HG03439 (cell line): ENCODE data around the gene FBXL12.
A peak's percentile ranks its signal among the peaks of the same experiment; 100 is the strongest.
"Not testable (repeated sequence)": the region's sequence is repeated elsewhere in the genome, so short reads cannot be mapped to it uniquely, and the experiment has no call there.

ENCODE experiments used
- ATAC-seq: cut with Tn5 transposase; IDR thresholded peaks from one replicate; pipeline ENCODE4 v1.9.1; 2021; ENCODE audit warnings: mild to moderate bottlenecking, moderate library complexity; ENCODE audit not compliant: unreplicated experiment

FBXL12 gene

DNA sequence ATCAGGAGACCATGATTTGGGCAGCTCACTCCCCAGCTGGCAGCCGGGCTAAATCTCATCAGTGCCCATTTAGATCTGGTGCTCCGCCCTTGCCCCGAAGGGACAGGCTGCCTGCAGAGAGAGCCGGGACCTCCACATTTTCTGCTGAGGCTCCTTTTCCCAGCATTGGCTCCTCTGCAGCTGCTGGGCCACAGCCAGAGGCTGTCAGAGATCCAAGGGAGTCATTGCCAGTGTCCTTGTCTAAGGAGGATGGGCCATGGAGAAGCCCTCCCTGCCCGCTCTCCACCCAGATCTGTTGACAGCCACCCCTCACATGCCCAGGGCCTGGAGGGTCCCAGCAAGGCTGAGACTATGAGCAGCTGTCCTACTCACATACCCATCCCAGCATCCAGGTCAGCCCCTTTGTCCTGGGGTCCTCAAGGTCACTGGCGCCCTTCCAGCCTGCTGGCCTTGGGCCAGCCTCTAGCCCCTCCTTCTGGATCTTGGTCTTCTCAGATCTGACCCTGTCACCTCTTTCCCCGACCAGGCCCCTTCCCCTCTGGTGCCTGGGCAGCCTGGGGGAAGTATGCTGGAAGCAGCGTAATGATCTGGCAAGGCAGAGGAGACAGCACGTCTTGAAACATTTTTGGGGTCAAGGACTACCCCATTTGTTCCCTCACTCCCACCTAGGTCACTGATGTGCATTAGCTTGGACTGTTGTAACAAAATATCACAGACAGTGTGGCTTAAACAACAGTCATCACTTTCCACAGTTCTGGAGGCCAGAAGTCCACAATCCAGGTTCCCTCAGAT is 24.2 kb upstream of the FBXL12 start:
- ATAC-seq: no peak

DNA sequence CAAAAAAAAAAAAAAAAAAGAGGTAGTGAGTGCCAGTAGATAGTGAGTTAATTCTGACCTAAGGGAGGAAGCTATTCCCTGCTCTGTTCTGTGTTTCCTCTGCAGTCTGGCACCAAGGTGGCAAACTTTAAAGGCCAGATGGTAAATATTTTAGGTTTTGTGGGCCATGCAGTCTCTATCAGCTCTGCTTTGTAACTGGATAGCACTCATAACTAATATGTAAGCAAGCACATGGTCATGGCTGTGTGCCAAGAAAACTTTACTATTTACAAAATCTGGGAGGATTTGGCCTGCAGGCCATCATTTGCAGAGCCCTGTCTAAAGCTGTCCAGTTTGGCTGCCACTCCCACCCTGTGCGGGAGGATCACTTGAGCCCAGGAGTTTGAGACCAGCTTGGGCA is 20.5 kb upstream of the FBXL12 start:
- no peak for ATAC-seq

DNA sequence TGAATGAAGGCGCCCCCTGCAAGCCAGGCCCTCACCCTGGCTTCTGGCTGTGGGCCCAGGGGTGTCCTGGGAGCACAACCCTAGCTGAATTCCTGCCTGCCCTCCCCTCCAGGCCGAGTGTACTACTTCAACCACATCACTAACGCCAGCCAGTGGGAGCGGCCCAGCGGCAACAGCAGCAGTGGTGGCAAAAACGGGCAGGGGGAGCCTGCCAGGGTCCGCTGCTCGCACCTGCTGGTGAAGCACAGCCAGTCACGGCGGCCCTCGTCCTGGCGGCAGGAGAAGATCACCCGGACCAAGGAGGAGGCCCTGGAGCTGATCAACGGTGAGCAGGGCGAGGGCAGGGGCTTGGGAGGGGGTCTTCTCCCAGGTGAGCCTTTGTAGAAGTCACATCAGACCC is 19.4 kb upstream of the FBXL12 start:
- ATAC-seq: no peak

DNA sequence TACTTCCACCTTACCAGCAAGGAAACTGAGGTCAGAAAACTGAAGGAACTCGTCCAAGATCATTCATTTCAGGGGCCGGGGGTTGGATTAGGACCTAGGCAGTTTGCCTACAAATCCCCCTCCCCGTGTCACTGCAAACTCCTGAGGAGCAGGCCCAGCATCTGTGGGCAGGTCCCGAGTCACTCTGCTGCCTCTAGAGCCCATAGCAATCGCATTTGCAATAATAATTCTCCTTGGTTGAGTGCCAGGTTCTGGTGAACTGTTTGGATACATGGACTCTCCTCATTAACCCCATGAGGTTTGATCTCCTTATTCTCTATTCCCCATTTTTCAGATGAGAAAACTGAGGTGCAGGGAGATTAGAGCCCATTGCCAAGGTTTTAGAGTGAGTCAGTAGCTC is 17.1 kb upstream of the FBXL12 start:
- no peak for ATAC-seq

DNA sequence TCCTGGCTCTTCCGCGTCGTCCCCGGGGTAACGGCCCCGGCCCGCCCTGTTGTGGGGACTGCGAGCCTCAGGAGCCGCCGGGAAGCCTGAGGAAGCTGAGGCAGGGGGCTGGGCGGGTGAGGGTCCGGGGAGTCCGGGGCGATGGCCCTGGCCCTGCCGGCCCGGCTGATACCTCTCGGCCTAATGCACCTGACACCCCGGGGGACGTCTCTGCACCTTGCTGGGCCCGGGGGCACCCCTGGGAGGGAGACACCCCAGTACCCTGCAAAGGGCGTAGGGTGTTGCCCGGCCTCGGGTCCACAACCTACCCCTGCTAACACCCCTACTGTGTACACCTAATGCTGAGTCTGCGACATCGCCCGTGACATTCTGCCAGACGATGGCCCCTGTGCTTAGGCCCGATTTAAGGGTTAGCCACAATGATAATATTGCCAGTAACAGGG is 16.6 kb upstream of the FBXL12 start:
- ATAC-seq: peak; percentile 1

DNA sequence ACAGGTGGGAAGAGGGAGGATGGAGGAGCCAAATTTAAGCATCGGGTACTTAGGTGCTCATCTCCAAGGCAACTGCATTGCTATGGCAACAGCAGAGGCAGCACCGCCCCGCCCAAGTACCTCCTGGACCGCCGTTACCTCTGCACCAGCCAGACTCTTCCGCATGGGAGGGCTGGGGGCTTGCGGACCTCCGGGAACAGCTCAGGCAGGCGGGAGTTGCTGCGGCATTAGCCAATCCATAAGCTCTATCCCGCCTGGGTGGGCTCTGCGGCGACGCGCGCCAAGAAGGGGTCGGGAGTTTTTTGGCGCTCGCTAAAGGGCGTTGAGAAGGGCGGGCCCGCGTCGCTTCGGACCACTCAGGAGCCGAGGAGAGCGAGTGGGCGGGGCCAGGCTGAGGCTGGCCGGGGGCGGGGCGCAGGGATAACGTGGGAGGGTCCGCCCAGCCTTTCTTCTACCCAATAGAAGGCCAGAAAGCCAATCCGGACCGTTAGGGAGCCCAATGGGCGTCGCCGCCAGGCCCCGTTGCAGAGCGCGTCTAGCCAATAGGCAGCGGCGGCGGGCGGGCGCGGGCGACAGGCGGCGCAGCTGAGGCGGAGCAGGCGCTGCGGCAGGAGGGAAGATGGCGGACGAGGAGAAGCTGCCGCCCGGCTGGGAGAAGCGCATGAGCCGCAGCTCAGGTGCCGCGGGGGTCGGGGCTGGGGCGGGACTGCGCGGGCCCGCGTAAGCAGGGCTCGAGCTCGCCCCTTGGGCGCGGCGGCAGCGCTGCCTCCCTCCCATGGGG is 16.0 kb upstream of the FBXL12 start, which contains the start of gene PIN1:
PIN1 (plus strand) TSS at position 593 of the 781 bp plus-strand sequence; CDS start at position 620, 27 bp downstream.
- peak; percentile 93 for ATAC-seq

DNA sequence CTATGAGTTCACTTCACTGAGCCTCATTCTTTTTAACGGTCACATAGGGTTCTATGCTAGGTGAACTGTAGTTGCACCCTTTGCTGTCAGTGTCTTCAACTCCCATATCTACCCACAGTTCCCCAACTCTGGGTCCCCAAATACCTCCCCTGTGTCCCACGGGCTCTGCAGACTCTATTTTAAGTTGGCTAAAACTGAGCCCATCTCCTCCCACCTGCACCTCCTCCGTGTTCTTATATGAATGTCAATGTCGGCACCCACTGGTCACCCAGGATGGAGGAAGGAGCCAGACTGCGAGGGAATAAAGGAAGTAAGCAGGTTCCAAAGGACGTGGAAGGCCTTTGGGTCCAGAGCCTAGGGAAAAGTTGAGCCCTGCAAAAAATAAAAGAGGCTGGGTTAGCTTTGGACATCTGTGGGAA is 15.4 kb upstream of the FBXL12 start:
- ATAC-seq: no peak

DNA sequence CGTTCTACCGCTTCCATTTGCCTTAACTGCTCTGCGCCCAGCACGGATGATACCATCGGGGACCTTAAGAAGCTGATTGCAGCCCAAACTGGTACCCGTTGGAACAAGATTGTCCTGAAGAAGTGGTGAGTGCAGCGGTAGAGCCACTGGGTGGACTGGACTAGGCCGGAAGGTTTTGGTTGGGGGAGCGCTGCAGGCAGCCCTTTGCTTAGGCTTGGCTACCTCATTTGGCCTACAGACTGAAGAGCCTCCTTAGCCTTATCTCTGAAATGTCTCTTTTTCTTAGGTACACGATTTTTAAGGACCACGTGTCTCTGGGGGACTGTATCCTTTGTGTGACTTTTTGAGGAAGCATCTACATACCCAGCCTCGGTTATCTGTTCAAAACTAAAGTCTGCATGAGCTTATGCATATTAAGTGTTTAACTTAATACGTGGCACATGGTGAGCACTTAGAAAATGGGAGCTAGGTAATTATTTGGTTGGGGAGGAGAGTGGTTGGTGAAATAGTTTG is 9.7 kb upstream of the FBXL12 start:
- ATAC-seq: no peak

DNA sequence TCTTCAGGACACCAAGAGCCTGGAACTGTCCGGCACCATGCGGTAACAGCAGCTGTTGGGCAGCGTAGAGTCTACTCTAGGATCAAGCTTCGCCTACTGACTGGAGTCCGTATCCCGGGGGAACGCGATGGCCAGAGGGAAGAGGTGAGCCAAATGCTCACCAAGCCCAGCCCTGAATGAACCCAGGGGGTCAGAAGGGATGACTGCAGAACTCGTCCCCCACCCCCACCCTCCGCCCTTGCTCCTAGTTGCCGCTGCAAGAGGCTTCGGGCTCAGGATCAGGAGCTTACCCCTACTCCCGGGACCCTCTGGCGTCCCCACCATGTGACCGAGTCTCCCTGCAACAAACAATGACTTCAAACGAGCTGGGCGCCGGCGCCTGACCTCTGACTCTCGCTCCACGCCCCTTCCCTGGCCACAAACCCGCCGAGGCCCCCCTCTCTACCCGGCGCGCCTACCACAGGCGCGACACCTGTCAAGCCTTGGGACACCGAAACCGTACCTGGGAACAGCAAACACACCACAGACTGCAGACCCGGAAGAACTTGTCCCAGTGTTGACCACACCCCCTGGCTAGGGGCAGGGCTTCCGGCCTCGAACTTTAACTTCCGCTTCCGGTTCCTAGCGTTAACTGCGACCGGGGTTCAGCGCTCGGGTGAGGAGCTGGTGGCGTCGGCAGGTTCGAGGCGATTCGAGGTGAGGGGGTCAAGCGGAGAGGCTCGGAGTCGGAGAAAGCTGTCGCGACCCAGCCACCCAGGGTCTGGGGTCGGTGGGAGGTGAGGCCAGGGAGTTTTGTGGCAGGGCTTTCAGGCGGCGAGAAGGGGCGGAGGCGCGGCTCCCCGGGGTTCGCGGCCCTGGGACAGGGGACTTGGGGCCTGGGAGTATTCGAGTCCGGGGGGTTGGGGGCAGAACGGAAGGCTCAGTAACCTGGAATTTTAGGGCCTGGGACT is 8.7 kb upstream of the FBXL12 start, which contains the start of gene UBL5:
UBL5 (plus strand) TSS at position 630 of the 950 bp plus-strand sequence. CDS start 420 bp downstream, outside the sequence.
- ATAC-seq: peak; percentile 86

DNA sequence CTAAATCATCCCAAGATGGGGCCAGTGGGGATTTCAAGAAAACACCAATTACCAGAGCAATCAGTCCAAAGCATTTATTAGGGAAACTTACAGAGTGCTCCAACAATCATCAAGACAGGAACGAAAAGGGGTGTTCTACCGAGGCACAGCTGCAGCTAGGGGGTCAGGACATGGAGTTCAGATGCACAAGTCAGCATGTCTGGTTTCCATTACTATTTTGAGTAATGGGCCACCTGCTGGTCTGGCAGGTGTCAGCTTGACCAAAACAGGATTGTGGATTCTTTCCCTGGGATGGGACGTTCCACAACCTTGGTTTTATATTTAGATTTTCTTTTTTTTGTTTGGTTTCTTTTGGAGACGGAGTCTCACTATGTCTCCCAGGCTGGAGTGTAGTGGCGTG is 4.9 kb upstream of the FBXL12 start:
- no peak for ATAC-seq

DNA sequence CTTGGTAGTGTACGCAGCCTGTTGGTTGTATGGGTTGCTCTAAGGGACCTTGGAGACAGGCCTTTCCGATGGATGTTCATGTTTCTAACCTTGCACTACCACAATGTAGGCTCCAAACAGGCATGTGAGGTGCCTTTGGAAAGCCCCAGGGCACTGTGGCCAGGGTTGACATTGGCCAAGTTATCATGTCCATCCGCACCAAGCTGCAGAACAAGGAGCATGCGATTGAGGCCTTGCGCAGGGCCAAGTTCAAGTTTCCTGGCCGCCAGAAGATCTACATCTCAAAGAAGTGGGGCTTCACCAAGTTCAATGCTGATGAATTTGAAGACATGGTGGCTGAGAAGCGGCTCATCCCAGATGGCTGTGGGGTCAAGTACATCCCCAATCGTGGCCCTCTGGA is 1.2 kb upstream of the FBXL12 start:
- not testable (repeated sequence) for ATAC-seq

DNA sequence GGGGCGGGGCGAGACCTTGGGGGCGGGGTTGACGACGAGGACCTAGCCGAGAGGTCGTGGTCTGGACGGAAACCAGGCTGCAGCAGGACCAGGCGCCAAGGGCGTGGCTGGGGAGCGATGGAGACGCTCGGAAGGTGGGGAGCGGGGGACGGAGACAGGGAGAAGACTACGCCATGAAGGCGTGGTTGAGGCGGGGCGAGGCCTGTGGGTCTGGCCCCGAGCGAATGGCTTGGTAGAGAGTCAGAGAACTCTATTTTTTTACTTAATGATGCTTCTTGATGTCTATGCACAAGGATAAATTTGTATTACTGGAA is 674 bp upstream of the FBXL12 start:
- no peak for ATAC-seq

DNA sequence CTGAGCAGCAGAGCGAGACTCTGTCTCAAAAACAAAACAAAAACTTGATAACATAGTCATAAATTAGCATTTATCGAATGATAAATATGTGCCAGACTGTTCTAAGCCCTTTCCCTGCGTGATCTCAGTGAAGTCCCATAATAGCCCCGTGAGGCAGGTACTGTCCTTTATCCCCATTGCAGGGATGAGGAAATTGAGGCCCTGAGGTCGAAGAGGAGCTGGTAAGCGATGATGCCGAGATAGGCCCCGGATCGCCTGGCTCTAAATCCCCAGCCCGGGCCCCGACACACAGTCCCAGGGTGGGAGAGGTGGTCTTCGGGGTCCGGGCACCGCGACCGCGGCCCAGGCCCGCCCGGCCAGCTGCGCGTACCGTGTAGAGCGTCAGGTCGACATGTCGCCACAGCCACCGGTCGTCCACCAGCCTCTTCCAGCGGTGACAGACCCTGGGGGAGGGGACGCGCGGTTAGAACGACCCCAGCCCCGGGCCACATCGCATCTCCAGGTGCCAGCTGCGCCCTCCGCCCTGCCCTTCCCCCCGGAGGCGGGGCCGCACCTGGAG is 625 bp downstream of the FBXL12 start:
- no peak for ATAC-seq

DNA sequence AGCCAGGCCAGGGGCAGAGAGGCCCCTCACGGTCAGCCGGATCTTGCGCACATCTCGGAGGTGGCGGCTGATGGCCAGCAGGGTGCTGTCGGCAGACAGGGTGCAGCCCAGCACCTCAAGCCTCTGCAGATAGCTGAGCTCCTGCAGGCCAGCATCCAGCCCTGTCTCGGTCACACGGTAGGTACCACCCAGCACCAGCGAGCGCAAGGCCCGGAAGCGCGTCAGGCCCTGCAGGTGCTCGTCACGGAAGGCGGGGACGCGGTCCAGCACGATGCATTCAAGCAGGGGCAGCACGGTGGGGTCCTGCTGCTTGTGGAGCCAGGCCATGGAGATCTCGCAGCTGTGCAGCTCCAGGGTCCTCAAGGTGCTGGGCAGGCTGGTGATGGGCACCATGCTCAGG is 7.7 kb downstream of the FBXL12 start:
- no peak for ATAC-seq

DNA sequence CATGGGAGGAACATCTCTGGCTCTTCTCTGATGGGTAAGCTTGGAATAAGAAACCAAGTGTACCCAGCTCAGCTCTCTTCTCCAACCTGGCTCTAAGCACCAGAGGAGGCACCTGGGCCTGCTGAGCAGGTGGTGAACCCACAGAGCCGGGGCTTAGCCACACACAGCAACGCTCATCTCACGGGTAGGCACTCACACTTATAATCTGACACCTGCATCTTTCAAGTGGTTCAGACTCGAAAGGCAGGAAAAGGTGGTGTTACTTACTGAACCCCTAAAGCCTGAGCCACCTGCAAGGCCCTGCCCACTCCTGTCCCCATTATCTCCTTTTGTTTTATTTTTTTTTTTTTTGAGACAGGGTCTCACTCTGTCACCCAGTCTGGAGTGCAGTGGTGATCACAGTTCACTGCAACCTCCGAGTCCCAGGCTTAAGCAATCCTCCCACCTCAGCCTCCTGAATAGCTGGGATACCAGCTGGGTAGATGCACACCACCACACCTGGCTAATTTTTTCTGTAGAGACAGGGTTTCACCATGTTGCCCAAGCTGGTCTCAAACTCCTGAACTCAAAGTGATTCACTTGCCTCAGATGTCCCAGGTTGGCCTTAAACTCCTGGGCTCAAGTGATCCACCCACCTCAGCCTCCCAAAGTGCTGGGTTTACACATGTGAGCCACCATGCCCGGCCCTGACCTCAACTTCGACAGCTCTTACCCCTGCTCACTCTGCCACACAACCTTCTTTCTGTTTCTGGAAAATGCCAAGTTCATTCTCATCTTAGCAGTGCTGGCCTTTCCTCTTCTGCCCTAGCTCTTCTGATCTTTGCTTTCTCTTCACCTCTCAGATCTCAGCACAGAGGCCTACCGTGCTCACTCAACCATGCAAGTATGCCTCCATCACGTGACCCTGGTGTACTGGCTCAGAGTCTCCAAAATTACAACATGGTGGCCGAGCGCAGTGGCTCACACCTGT is 9.7 kb downstream of the FBXL12 start:
- ATAC-seq: no peak

DNA sequence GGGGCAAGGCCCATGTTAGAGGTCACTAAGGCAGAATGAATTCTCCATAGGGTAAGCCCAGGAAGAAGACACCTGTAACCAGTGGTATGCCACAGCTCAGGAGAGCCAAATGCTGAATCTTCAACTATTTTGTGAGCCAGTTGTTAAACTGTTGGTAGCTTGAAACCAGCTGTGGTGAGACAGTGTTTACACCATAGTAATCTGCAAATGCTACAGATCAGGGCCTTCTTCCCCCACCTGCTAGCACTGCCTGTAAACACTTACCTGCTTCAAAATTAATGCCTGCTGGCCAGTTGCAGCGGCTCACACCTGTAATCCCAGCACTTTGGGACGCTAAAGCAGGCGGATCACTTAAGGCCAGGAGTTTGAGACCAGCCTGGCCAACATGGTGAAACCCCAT is 12.1 kb downstream of the FBXL12 start:
- no peak for ATAC-seq

DNA sequence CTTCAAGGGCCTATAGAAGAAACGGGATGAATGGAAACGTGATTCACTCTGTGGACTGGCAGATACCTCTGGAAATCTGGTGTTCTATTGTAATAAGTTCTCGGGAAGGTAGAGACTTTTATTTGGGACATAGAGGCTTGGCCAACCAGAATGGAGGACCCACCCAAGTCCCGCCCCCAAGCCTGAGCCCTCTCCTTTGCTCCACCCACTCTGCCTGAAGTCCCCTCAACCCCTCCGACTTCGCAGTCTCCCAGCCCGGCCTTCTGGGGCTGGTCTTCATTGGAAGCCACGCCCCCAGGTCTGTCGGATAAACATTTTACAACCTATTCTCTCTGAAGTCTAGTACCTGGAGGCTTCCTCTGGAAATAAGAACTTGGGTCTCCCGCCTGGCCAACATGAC is 16.9 kb downstream of the FBXL12 start:
- no peak for ATAC-seq

DNA sequence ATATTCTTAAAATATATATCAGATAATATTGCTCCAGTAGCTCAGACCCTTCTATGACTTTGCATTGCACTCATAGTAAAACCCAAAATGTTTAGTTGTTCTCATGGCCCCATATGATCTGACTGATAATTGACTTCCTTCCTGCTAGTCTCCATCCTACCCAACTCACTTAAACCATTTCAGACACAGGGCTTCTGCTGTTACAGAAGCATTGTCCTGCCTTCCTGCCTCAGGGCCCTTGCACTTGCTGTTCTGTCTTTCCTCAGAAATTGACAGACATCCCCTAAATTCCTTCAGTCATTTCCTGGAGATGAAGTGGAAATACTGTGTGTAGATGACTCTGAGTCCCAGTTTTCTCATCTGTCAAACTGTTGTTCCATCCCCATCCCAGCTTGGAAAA is 19.7 kb downstream of the FBXL12 start:
- ATAC-seq: no peak

DNA sequence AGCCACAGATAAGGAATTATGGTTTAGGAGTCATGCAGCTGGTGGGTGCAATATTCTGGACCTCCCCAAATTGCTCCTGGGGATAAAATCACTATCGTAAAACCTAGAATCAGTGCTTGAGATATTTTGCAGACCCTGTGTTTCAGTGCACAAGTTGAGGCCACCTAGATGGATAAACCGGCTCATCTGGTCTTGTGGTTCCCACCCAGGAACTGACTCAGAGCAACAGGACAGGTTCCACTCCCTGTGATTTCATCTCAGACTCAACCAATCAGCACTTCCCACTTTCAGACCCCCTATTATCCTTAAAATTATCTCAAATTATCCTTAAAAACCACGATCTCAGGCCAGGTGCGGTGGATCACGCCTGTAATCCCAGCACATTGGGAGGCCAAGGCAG is 21.0 kb downstream of the FBXL12 start:
- ATAC-seq: no peak
